Measurements from ENCODE around the gene CRKL.
A peak's percentile ranks its signal among the peaks of the same experiment; 100 is the strongest.

CRKL gene

GRCh38 chr22:21001601-21002325 is 84.6 kb downstream of the CRKL start, which contains the start of gene THAP7:
Gene THAP7, minus strand, starts transcription at chr22:21002118. Its CDS starts 207 bp downstream, at chr22:21001911.
- no peak for TF ChIP-seq CTCF (IDR thresholded peaks at IDR 0.05; ENCODE audit: low read length, missing control alignments)
- H3K4me3 ChIP-seq (replicated peaks; ENCODE audit: low read depth, low read length) = peak within 1 kb of the TSS; percentile 91
- DNase-seq (ENCODE audit: low read depth) = peak; percentile 95
